ENCODE data around the gene SCCPDH.

SCCPDH gene

GRCh38 chr1:246797157-246797556 is 72.9 kb downstream of the SCCPDH start:
- no peak overlapping the region for H3K27ac ChIP-seq (ENCODE audit: low read depth, low read length)
- no peaks in the 10 kb centered on the region for H3K9me2 ChIP-seq (replicated peaks; ENCODE audit: control insufficient read depth, low read length)
- H3K4me3 ChIP-seq (ENCODE audit: low read length) = no peak overlapping the region
- no peak overlapping the region for H3K4me2 ChIP-seq (ENCODE audit: low read length)
- no peaks in the 10 kb centered on the region for H3K27me3 ChIP-seq (ENCODE audit: control insufficient read depth, low read length)
- H3K36me3 ChIP-seq (ENCODE audit: control insufficient read depth, low read length) = no peaks in the 10 kb centered on the region
- no peaks in the 10 kb centered on the region for H3F3A ChIP-seq (ENCODE audit: control insufficient read depth, insufficient read depth)
- H3K9me3 ChIP-seq (ENCODE audit: control insufficient read depth, insufficient read depth, low read length) = no peaks in the 10 kb centered on the region
- H3K4me1 ChIP-seq (ENCODE audit: control insufficient read depth, low read length) = no peaks in the 10 kb centered on the region
- TF ChIP-seq EZH2phosphoT487 (IDR thresholded peaks at IDR 0.05; ENCODE audit: borderline replicate concordance, low read length) (no peak), CTCF (IDR thresholded peaks at IDR 0.05; ENCODE audit: low read depth, low read length, poor library complexity, severe bottlenecking) (no peak)
- no peaks in the 10 kb centered on the region for H3K79me2 ChIP-seq (ENCODE audit: control insufficient read depth, low read length)
- no peaks in the 10 kb centered on the region for H4K20me1 ChIP-seq (ENCODE audit: control insufficient read depth, insufficient read depth, low read depth, low read length)

- no peaks in the 10 kb centered on the region for H3F3A ChIP-seq (ENCODE audit: control insufficient read depth, insufficient read depth)
- no peaks in the 10 kb centered on the region for H3K27me3 ChIP-seq (ENCODE audit: control insufficient read depth, low read length)
- no peaks in the 10 kb centered on the region for H3K4me1 ChIP-seq (ENCODE audit: control insufficient read depth, low read length)
- H4K20me1 ChIP-seq (ENCODE audit: control insufficient read depth, insufficient read depth, low read depth, low read length) = no peaks in the 10 kb centered on the region
- no peak overlapping the region for H3K4me2 ChIP-seq (ENCODE audit: low read length)
- no peaks in the 10 kb centered on the region for H3K9me2 ChIP-seq (replicated peaks; ENCODE audit: control insufficient read depth, low read length)
- no peaks in the 10 kb centered on the region for H3K79me2 ChIP-seq (ENCODE audit: control insufficient read depth, low read length)
- no peaks in the 10 kb centered on the region for H3K9me3 ChIP-seq (ENCODE audit: control insufficient read depth, insufficient read depth, low read length)
- no peak overlapping the region for H3K27ac ChIP-seq (ENCODE audit: low read depth, low read length)
- H3K36me3 ChIP-seq (ENCODE audit: control insufficient read depth, low read length) = no peaks in the 10 kb centered on the region
- H3K4me3 ChIP-seq (ENCODE audit: low read length) = no peak overlapping the region
- TF ChIP-seq CTCF (IDR thresholded peaks at IDR 0.05; ENCODE audit: low read depth, low read length, poor library complexity, severe bottlenecking) (no peak), EZH2phosphoT487 (IDR thresholded peaks at IDR 0.05; ENCODE audit: borderline replicate concordance, low read length) (no peak)
These were observed 73.4 kb downstream of the SCCPDH start for GRCh38 chr1:246797597-246797996.

- H3K9me2 ChIP-seq (replicated peaks; ENCODE audit: control insufficient read depth, low read length) = no peaks in the 10 kb centered on the region
- no peaks in the 10 kb centered on the region for H3K79me2 ChIP-seq (ENCODE audit: control insufficient read depth, low read length)
- H3K4me2 ChIP-seq (ENCODE audit: low read length) = no peak overlapping the region
- no peaks in the 10 kb centered on the region for H3K9me3 ChIP-seq (ENCODE audit: control insufficient read depth, insufficient read depth, low read length)
- H3K27ac ChIP-seq (ENCODE audit: low read depth, low read length) = no peak overlapping the region
- H4K20me1 ChIP-seq (ENCODE audit: control insufficient read depth, insufficient read depth, low read depth, low read length) = no peaks in the 10 kb centered on the region
- TF ChIP-seq CTCF (IDR thresholded peaks at IDR 0.05; ENCODE audit: low read depth, low read length, poor library complexity, severe bottlenecking) (no peak), EZH2phosphoT487 (IDR thresholded peaks at IDR 0.05; ENCODE audit: borderline replicate concordance, low read length) (no peak)
- no peaks in the 10 kb centered on the region for H3F3A ChIP-seq (ENCODE audit: control insufficient read depth, insufficient read depth)
- H3K27me3 ChIP-seq (ENCODE audit: control insufficient read depth, low read length) = no peaks in the 10 kb centered on the region
- no peak overlapping the region for H3K4me3 ChIP-seq (ENCODE audit: low read length)
- H3K36me3 ChIP-seq (ENCODE audit: control insufficient read depth, low read length) = no peaks in the 10 kb centered on the region
- H3K4me1 ChIP-seq (ENCODE audit: control insufficient read depth, low read length) = no peaks in the 10 kb centered on the region
These were observed 73.9 kb downstream of the SCCPDH start for GRCh38 chr1:246798107-246798506.
